ENCODE measurements around the gene BCAR3.

Gene BCAR3

GRCh38 chr1:93638307-93638847 is 43.3 kb downstream of the BCAR3 start:
- DNase-seq (ENCODE audit: low read depth in 3 of 3), result no peak

- DNase-seq (ENCODE audit: low read depth in 3 of 3), result no peak
Measured at GRCh38 chr1:93636712-93637111, 44.9 kb downstream of the BCAR3 start.

- no peak for DNase-seq (ENCODE audit: low read depth in 3 of 3)
Measured at GRCh38 chr1:93635614-93636543, 45.8 kb downstream of the BCAR3 start.

- no peak for DNase-seq (ENCODE audit: low read depth in 3 of 3)
Measured at GRCh38 chr1:93633313-93633712, 48.3 kb downstream of the BCAR3 start.

GRCh38 chr1:93631626-93632365 is 49.8 kb downstream of the BCAR3 start:
- no peak for DNase-seq (ENCODE audit: low read depth in 3 of 3)

- DNase-seq (ENCODE audit: low read depth in 3 of 3), result no peak
Measured at GRCh38 chr1:93630168-93630567, 51.5 kb downstream of the BCAR3 start.

- DNase-seq (ENCODE audit: low read depth in 3 of 3), result peak in 1 of 3 experiments; percentile 37
Measured at GRCh38 chr1:93629101-93630059, 52.3 kb downstream of the BCAR3 start.

GRCh38 chr1:93628681-93629080 is 53.0 kb downstream of the BCAR3 start:
- no peak for DNase-seq (ENCODE audit: low read depth in 3 of 3)

GRCh38 chr1:93625582-93626327 is 55.9 kb downstream of the BCAR3 start:
- DNase-seq (ENCODE audit: low read depth in 3 of 3), result no peak

- DNase-seq (ENCODE audit: low read depth in 3 of 3), result no peak
Measured at GRCh38 chr1:93623875-93624274, 57.8 kb downstream of the BCAR3 start.

- no peak for DNase-seq (ENCODE audit: low read depth in 3 of 3)
Measured at GRCh38 chr1:93623436-93623835, 58.2 kb downstream of the BCAR3 start.

GRCh38 chr1:93621246-93621645 is 60.4 kb downstream of the BCAR3 start:
- DNase-seq (ENCODE audit: low read depth in 3 of 3), result no peak

- DNase-seq (ENCODE audit: low read depth in 3 of 3), result no peak
Measured at GRCh38 chr1:93620841-93621210, 60.8 kb downstream of the BCAR3 start.

- no peak for DNase-seq (ENCODE audit: low read depth in 3 of 3)
Measured at GRCh38 chr1:93620172-93620840, 61.3 kb downstream of the BCAR3 start.

- DNase-seq (ENCODE audit: low read depth in 3 of 3), result no peak
Measured at GRCh38 chr1:93619507-93620171, 62.0 kb downstream of the BCAR3 start.

GRCh38 chr1:93617670-93618499 is 63.8 kb downstream of the BCAR3 start:
- DNase-seq (ENCODE audit: low read depth in 3 of 3), result no peak

- no peak for DNase-seq (ENCODE audit: low read depth in 3 of 3)
Measured at GRCh38 chr1:93616996-93617669, 64.5 kb downstream of the BCAR3 start.
